Colon (tissue), 2 donors: ENCODE results near the gene PTAFR.

ENCODE experiments used
- FAIRE-seq: peaks from 2 replicates; lab custom pipeline; 2012; peaks lifted over from hg19 to GRCh38; lab: Jason Lieb, UNC
- donor health status: control.
- donor health status: control.

The PTAFR gene, protein sequence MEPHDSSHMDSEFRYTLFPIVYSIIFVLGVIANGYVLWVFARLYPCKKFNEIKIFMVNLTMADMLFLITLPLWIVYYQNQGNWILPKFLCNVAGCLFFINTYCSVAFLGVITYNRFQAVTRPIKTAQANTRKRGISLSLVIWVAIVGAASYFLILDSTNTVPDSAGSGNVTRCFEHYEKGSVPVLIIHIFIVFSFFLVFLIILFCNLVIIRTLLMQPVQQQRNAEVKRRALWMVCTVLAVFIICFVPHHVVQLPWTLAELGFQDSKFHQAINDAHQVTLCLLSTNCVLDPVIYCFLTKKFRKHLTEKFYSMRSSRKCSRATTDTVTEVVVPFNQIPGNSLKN

DNA sequence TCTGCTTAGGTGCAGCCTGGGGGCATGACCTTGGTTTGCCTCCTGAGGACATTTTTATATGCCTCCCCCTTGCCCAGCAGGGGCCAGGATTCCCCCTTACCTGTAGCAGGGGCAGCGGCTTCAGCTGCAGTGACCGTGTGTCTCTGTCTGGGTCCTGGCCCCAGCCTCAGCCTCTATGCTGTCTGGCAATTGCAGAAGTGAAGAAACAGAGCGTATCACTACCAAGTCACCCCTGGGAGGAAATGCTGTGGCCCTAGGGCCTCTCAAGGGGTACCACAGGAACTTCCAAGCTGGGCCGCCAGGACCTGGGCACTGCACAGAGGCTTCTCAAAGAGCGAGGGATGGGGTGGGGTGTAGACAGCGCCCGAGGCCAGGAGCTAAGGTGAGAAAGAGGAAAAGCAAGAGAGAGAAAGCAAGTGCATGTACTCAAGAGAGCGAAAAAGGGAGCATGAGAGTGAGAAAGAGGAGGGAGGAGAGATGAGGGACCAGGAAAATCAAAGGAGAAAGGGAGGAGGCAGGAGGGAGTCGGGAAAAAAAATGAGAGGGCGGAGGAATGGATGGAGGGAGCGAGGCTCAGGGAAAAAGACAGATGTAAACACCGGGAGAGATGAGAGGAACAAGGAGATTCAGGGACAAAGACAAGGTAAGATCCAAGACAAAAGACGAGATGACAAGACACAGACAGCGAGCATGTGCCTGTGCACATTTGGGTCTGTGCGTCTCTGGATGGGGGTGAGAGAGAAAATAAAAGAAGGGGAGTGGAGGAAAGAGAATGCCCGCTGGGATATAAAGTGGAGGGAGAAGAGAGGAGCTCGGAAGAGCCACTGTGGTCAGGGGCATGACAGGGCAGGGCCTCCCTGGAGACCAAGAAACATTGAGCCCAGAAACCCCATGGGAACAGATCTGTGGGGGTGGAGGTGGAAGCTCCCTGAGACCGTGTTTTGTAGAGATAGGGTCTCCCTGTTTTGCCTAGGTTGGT is at the start of gene PTAFR:
Gene PTAFR, minus strand, starts transcription at position 199 of the 979 bp plus-strand sequence. CDS start 25,669 bp downstream, outside the sequence.
- no peak for FAIRE-seq

DNA sequence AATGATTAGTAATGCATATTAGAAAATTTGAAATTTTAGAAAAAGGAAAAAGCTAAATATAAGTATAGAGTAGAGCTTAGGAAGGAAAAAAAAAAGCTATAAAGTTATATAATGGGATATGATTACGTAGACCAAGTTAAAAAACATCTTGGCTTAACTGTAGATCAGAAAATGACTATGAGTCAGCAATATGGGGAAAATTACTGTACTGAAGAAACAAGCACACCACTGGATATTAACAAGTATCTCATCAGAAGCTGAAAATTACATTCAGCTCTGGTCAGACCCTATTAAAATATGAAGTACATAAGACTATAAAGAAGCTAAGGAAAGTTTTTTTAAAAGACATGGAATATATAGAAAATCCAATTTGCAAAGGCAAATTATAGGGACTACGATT is 36.8 kb upstream of the PTAFR start:
- no peak for FAIRE-seq

DNA sequence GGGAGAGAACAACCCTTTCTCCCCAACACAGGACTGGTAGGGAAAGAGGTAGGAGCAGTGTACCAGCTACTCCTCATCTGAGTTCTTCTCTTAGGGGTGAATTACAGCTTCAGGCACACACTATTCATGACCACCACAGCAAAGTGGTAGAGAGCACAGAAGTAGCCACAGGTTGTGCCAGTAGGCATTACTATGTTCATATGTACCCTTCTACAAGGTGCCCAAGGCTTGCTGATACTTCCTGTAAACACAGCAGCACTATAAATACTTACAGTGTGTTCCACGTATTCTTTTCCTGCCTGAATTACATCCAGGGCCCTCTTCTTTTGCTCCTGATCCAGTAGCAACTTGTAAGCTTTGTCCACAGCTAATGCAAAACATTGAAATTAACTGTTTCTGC is 33.2 kb upstream of the PTAFR start:
- no peak for FAIRE-seq

DNA sequence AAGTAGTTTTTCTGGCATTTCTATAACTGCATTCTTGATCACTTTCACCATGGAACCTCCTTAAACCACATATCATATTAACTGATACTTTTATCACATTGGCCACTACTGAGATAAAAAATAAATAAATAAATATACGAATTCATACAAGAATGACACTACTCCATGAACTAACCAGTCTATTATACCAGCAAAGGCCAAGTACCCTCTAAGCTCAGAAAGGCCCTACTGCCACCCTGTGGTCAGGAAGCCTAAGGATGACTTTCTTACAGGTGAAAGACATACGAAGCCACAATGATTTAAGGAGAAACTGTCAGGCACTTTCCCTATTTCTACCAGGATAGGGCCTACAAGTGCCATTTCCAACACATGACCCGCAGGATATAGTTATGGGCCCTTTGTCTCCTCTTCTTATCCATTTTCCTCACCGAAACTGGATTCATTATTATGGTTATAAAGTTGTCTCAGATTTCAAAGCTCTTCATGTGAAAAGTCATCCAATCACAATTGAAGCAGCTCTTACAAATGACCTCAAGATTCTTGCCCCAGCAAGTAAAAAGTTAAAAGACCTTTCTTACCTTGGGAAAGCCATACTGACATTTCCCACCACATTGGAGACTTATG is 32.4 kb upstream of the PTAFR start:
- peak; percentile 75 for FAIRE-seq

DNA sequence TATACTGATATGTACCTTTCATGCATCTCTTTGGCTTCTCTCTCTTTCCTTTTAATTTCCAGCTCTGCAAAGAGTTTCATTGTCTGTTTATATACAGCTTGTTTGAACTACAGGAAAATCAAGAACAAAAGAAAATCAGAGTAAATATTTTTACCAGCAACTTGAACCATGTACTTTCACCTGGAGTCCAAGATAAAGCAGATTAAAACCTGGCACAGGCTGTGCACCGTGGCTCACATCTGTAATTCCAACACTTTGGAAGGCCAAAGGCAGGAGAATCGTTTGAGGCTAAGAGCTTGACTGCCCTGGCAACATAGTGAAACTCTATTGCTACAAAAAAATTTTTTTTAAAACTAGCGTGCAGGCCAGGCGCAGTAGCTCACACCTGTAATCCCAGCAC is 28.8 kb upstream of the PTAFR start:
- FAIRE-seq, result no peak

DNA sequence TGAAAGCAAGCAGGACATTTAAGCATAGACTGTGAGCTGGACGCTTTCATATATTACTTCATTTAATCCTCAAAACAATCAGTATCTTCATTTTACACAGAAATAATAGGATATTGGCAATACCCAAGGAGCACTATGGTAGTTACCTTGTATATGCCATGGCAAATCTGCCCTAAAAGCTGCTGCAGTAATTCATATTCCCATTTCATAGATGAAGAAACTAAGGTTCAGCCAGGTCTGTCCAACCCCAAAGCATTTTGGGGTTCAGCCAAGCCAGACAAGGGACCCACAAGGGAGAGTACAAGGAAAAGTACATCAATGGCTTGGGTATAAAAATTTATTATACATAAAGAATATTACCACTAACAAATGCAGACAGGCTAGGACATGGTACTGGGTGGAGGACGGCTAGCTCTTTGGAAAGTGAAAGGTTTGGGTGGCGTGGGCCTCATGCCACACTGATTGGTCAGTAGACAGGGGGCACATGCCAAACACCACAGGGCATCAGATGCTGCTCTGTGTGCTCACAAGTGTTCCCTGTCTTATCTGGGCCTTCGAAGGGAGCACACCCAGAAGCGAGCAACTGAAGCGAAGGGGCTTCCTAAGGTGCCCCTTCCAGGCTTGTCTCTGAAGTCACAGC is 23.9 kb upstream of the PTAFR start:
- no peak for FAIRE-seq

DNA sequence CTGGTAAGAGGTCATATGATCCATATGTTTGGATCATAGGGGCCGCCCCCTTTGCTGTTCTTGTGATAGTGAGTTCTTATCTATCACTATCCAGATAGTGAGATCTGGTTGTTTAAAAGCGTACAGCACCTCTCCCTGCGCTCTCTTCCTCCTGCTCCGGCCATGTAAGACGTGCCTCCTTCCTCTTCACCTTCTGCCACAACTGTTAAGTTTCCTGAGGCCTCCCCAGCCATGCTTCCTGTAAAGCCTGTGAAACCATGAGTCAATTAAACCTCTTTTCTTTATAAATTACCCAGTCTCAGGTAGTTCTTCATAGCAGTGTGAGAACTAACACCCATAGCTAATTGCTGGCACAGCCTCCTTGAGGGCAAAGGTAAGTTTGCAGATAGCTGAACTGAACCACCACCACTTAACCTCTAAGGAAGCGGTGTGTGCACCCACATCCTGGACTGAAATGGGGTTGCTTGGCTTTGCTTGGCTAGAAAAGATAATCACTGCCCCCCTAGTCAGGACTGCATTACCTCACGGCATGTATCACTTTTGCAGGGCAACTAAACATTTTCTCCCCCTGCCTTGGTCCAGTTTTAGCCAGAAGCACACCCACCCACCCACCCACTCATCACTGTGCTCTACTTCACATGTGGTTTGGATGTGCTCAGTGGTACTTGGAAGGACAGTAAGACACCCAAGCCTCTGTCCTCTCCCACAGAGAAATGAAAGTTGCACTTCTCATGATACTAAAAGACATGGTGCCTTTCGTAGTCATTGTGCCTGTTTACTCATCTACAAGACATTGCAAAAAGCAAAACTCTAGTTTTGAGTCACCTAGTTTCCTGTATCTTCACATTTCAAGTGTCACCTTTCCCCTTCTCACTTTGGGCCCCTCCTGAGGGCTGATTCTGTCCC is 23.1 kb upstream of the PTAFR start:
- FAIRE-seq, result no peak

DNA sequence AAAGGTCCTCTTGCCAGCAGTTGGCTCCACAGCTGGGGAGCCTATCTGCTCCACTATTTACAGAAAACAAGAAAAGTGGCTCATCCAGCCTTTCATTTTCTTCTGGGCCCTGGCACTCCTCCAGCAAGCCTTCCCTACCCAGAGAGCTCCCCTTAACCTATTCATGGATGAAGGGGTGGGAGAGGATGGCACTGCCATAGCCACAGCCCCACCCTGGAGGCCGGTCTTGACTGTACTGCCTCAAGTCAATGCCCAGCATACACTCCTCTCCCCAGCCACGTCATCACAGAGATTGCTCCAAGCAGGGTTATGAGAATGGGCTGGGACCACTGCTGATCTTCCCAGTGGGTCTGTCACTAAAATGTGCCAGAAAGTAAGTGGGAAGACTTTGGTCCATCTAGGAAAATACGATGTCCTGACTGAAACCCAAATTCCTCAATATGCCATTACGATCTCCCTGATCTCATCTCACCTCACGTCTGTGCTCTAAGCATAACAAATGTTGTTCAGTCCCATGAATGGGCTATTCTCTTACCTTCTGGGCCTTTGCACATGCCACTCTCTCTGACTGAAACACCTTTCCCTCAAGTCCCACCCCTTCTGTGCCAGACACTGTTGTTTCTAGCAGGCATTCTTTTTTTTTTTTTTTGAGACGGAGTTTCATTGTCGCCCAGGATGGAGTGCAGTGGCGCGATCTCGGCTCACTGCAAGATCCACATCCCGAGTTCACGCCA is 21.4 kb upstream of the PTAFR start:
- no peak for FAIRE-seq

DNA sequence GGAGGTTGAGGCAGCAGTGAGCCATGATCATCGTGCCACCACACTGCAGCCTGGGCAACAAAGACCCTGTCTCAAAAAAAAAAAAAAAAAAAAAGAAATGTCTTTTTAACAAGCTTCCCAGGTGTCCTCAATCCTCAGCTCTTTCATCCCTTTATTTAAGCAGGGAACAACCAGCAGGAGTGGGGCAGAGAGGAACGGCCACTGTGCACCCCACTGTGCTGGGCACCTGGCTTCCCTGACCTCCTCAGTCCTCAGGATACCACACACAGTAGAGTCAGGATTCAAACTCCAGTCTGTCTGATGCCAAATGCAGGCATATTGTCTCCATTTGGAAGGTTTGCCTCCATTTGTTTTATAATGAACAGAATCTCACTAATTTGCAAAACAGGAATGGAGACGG is 19.8 kb upstream of the PTAFR start:
- no peak for FAIRE-seq

DNA sequence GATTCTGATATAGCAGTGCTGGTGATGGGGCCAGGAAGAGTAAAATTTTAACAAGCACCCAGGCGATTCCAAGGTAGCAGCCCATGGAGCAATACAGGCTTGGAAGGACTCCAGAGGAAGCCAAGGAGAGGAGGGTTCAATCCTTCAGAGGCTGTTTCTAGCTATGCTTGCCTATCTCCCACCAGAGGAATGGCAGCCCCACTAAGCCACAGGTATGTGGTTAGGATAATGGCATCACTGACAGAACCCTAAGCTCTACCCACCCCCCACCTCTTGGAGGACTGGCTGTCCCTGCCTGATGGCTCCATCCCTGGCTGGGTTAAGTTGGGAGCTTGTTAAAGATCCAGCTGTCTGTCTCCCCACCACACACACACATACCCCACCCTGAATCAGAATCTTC is 19.3 kb upstream of the PTAFR start:
- no peak for FAIRE-seq

DNA sequence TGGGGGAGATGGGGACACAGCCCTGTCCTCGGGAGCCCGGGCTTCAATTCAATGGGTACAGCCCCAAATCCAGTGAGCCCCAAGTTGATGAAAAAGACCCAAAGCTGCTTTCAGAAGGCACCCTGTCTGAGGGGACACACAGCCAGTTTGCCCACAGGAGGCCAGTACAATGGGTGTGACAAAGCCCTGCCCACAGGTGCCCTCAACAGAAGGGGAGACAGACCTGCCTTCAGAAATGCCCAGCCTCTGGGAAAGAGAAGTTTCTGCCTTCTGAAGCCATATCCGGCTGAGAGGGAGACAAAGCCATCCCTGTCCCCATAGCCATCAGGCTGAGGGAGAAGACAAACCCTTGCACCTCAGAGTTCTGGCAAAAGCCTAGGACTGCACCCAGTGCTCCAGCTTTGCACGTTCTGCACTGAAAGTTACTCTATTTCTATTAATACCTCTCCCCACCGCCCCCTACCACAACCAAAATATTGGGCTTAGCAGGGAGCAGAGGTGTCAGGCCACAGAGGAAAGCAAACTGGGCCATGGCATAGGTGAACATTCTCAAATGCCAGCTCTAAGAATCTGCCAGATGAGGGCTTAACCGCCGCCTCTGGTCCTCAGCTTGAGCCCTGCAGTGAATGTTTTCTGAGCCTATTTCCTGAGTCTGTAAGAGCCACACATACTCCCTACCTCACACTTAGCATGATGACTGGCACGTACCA is 18.0 kb upstream of the PTAFR start:
- no peak for FAIRE-seq

DNA sequence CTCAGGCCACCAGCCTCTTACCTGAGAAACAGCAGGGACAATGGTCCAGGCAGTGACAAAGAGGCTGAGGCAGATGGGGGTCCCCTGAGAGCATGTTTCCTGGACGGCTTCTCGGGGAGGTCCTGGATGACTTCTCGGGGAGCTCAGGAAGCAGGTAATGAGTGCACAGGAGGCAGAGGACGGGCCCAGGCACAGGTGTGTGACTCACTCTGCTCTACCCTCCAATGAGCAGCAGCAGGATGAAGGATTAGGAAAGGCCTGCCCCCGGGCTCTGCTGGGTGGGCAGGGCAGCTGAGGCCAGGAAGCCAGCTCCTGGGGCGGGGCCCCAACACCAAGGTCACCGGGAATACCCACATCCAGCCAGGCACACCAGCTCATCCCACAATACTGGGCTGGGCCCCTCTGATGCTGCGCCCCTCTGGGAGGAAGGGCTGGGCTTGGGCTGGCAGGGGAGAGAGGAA is 17.2 kb upstream of the PTAFR start:
- FAIRE-seq, result no peak

DNA sequence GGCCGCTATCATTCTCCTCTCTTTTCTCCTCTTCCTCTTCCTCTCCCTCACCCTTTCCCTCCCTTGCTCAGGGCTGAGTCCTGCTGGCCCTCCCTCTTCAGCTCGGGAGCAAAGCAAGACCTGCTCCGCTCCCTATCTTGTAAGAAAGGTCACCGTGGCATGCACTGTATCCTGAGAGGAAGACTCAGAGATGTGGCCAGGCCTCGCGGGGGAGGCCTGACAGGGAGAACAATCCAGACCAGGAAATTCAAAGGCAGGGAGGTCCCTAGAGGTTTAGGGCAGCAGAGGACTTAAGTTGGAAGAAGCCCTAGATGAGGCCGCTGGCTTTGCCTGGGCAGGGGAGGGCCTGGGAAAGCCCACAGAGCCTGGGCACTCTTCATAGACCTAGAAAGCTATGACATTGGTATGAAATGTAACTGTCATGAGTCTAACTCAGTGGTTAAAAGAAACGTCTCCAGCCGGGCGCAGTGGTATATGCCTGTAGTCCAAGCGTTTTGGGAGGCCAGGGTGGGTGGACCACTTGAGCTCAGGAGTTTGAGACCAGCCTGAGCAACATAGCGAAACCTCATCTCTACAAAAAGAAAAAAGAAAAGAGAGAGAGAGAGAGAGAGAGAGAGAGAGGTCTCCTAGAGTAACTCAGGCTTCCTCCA is 14.6 kb upstream of the PTAFR start:
- FAIRE-seq, result no peak

DNA sequence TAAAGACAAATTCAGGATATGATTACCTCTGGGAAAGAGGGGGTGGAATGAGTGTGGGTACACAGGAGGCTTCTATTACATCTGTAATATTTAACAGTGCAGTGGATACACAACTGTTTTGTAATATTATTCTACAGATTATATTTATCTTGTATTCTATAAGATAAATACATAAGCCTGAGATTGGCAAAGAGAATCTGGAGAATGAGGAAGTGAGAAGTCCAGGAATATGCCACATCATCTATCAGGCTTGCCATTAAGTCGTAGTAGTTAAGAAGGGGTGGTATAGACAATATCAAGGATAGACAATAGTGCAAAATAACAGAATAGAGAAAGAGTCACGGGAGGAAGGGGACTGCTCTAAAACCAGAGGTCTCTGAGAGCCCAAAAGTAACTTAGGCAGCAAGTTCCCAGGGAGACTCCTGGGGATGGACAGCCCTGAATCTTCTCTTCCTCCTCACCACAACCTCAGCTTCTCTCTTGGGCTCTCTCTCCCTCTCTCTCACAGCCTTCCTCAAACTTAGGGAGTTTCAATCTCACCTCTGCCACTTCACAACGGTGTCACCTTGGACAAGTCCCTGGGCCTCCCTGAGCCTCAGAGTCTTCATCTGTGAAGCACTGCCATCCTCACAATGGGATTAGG is 14.0 kb upstream of the PTAFR start:
- no peak for FAIRE-seq

DNA sequence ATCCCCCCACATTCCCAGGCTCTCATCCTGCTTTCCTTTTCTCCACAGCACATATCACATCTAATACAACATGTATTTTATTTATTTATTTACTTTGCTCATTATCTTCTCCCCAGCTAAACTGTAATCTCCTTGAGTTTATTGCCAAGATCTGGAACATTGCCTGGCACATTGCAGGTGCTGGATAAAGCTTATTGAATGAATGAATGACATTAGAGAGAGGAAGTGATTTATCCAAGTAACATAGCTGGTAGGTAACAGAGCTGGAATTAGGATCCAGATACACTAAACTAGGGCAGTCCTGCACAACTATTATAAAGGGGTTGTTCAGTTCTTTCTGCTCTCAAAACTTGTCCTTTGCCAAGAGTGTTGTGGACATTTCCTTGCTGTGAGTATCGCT is 8.6 kb upstream of the PTAFR start:
- no peak for FAIRE-seq

DNA sequence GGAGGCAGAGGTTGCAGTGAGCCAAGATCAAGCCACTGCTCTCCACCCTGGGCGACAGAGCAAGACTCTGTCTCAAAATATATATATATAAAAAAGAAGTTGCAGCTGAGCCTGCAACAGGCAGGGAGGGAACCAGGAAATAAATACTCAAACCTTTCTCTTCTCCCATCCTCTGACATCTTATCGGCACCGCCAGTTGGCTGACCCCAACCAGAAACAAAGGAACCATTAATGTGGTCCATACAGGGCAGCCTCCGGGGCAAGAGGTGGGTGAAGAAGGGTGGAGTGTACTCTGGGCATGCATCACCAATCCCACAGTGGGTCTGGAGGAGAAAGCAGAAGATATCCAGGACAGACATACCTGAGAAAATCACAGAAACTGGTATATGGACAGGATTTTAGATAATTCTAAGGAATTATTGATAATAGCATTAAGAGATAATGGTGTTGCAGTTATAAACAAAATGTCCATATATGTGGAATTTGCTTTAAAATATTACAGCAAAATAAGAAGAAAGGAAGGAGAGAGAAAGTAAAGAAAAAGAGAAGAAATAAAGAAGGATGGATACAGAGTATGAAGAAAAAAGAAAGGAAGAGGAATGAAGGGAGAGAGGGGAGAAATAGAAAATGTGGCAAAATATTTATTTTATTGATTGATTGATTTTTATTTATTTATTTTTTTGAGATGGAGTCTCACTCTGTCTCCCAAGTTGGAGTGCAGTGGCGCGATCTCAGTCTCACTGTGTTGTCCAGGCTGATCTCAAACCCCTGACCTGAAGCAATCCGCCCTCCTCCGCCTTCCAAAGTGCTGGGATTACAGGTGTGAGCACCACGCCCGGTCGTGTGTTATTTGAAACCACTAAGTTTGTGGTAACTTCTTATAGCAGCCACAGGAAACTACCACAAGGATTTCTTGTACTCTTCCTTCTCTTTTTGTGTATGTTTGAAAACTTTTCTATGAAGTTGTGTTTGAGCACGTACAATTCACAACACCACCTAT is 4.1 kb upstream of the PTAFR start:
- FAIRE-seq, result no peak

DNA sequence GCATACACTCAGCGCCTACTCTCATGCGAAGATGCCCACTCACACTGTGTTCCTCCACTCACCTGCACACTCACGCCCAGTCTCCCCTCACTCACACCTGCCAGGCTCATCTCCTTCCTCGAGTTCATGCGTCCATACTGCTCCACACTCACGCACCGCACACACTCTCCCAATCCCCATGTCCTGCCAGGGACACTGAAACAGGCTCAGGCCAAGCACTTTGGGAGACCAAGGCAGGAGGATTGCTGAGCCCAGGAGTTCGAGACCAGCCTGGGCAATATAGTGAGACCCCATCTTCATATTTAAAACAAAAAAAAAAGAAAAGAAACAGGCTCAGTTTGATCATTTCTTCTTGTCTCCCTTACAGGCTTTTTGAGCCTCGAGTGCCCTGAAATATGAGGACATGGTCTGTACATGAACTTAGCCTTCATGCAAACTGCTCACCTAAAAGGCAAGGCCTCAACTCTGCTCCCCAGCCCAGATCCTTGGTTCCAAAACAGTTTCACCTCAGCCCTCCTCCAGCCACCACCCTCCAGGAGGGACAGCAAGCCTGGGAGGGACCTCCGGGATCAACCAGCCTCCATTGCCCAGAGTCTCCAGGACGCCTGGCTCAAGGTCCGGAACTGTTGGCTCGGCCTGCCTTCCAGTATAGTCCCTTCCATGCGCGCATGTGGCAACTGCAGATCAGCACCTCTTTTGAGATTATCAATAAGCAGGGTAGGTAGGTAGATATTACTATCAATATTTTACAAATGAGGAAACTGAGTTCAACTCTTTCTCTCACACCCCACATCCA is 2.4 kb upstream of the PTAFR start:
- FAIRE-seq, result no peak
